ENCODE measurements around the gene APBB1IP. TPM values are rescaled to one million over a fixed set of nuclear protein-coding genes. Genes with fewer than 3 reads are reported as not detected.
A peak's percentile ranks its signal among the peaks of the same experiment; 100 is the strongest.
"Not testable (repeated sequence)": the region's sequence is repeated elsewhere in the genome, so short reads cannot be mapped to it uniquely, and the experiment has no call there.

The APBB1IP gene
- polyA plus RNA-seq, 3 donors = 24.6 to 78.7 (median 45.4) TPM

- H3K36me3 Mint-ChIP-seq; H3K27ac ChIP-seq (ENCODE audit: low read depth in 1 of 2, low read length in 2 of 2); H3K27me3 Mint-ChIP-seq (ENCODE audit: low read depth in 3 of 3); H3K4me3 Mint-ChIP-seq; H2AFZ ChIP-seq (ENCODE audit: insufficient read depth, low read depth, low read length, poor library complexity, severe bottlenecking); H3K27ac Mint-ChIP-seq; H4K20me1 ChIP-seq (ENCODE audit: insufficient read depth, low read length); H3K36me3 ChIP-seq (replicated peaks in 1 of 2; ENCODE audit: control insufficient read depth in 1 of 2, insufficient read depth in 2 of 2, low read length in 2 of 2); H3K79me2 ChIP-seq (ENCODE audit: insufficient read depth, low read length); H3K4me1 ChIP-seq (ENCODE audit: control insufficient read depth in 1 of 2, insufficient read depth in 2 of 2, low read length in 2 of 2); H3K27me3 ChIP-seq (ENCODE audit: control insufficient read depth in 2 of 2, insufficient read depth in 2 of 2, low read length in 2 of 2); H3K9me3 Mint-ChIP-seq; H3K4me1 Mint-ChIP-seq; H3K9me3 ChIP-seq (replicated peaks in 1 of 2; ENCODE audit: control insufficient read depth in 1 of 2, insufficient read depth in 1 of 2, low read length in 2 of 2); H3K4me3 ChIP-seq (replicated peaks in 1 of 3; ENCODE audit: low read depth in 2 of 3, low read length in 3 of 3); H3K4me2 ChIP-seq (replicated peaks; ENCODE audit: extremely low read depth, low read length, poor library complexity, severe bottlenecking); H3K9ac ChIP-seq (ENCODE audit: insufficient read depth, low read length, poor library complexity, severe bottlenecking): not testable (repeated sequence)
- intact Hi-C loops (cut with micrococcal nuclease) = loop anchor here in 1 of 2 donors (10.0 kb wide), 1 partner anchor 88 kb away; the partner anchor contains the start of gene PDSS1
- 0% methylated on average over 1 of the region's 4 CpGs for whole genome bisulfite sequencing (ENCODE audit: insufficient coverage)
- TF ChIP-seq CTCF (IDR thresholded peaks at IDR 0.05) = peak; percentile 77
- peak in 2 of 3 donors; percentile 12 to 18 for DNase-seq
These were observed 168.3 kb downstream of the APBB1IP start for GRCh38 chr10:26606389-26606877.

- H3K4me3 Mint-ChIP-seq = no peak overlapping the region
- Histone ChIP-seq H3K4me2 (replicated peaks; ENCODE audit: extremely low read depth, low read length, poor library complexity, severe bottlenecking) (no peak overlapping the region), H3K27me3 (ENCODE audit: control insufficient read depth in 2 of 2, insufficient read depth in 2 of 2, low read length in 2 of 2) (no peaks in the 10 kb centered on the region), H3K4me3 (replicated peaks in 1 of 3; ENCODE audit: low read depth in 2 of 3, low read length in 3 of 3) (no peak overlapping the region), H3K27ac (ENCODE audit: low read depth in 1 of 2, low read length in 2 of 2) (no peak overlapping the region), H3K79me2 (ENCODE audit: insufficient read depth, low read length) (no peaks in the 10 kb centered on the region), H4K20me1 (ENCODE audit: insufficient read depth, low read length) (no peaks in the 10 kb centered on the region), H3K9ac (ENCODE audit: insufficient read depth, low read length, poor library complexity, severe bottlenecking) (no peak overlapping the region), H2AFZ (ENCODE audit: insufficient read depth, low read depth, low read length, poor library complexity, severe bottlenecking) (no peak overlapping the region), H3K4me1 (ENCODE audit: control insufficient read depth in 1 of 2, insufficient read depth in 2 of 2, low read length in 2 of 2) (no peaks in the 10 kb centered on the region), H3K9me3 (replicated peaks in 1 of 2; ENCODE audit: control insufficient read depth in 1 of 2, insufficient read depth in 1 of 2, low read length in 2 of 2) (no peaks in the 10 kb centered on the region), H3K36me3 (replicated peaks in 1 of 2; ENCODE audit: control insufficient read depth in 1 of 2, insufficient read depth in 2 of 2, low read length in 2 of 2) (no peaks in the 10 kb centered on the region)
- peaks cover 1 to 3% (median 1%) of the 10 kb centered on the region in 3 donors for H3K27me3 Mint-ChIP-seq (ENCODE audit: low read depth in 3 of 3)
- H3K9me3 Mint-ChIP-seq = peaks cover 0 to 2% (median 0%) of the 10 kb centered on the region in 7 donors
- WGBS (ENCODE audit: insufficient coverage) = 100% methylated on average over 1 of the region's 5 CpGs
- no peaks in the 10 kb centered on the region for H3K4me1 Mint-ChIP-seq
- no peak for TF ChIP-seq CTCF (IDR thresholded peaks at IDR 0.05)
- H3K36me3 Mint-ChIP-seq = no peaks in the 10 kb centered on the region
- no peak for DNase-seq
- intact Hi-C loops (cut with micrococcal nuclease) = no loop called here
- H3K27ac Mint-ChIP-seq = no peak overlapping the region
These were observed 174.2 kb downstream of the APBB1IP start for GRCh38 chr10:26612151-26612915.

Small RNA genes within 50 kb of the gene (small RNA-seq; reads per million reads assigned to genes)
- gene RNA5SP307 (ENCODE audit: insufficient read length, low read depth) = 2.6 reads per million, percentile 13 among the genes with 10 or more reads in this experiment

Other genes with a start within 250 kb of the APBB1IP start
- gene GAD2, start 221.6 kb upstream of the APBB1IP start, polyA plus RNA-seq = not detected

Data from CD14-positive monocyte (primary cell).